IPS DF 4.7 (cell line): ENCODE results near the gene NOC4L.
"Not testable (repeated sequence)": the region's sequence is repeated elsewhere in the genome, so short reads cannot be mapped to it uniquely, and the experiment has no call there.

ENCODE experiments used
- DNase-seq: peaks from one replicate; pipeline ENCODE4 v3.0.0-alpha.2; 2013; ENCODE audit warnings: low spot score; ENCODE audit errors: extremely low read depth

NOC4L gene

GRCh38 chr12:132180648-132181546, 36.6 kb downstream of the NOC4L start:
- no peak for DNase-seq

- DNase-seq, result no peak
These were observed 37.4 kb downstream of the NOC4L start for GRCh38 chr12:132181570-132182200.

GRCh38 chr12:132182206-132182710, 38.0 kb downstream of the NOC4L start:
- no peak for DNase-seq

GRCh38 chr12:132182711-132183365, 38.6 kb downstream of the NOC4L start:
- no peak for DNase-seq

GRCh38 chr12:132185705-132186104, 41.4 kb downstream of the NOC4L start:
- no peak for DNase-seq

- DNase-seq, result no peak
These were observed 42.1 kb downstream of the NOC4L start for GRCh38 chr12:132186208-132186856.

- DNase-seq, result no peak
These were observed 42.8 kb downstream of the NOC4L start for GRCh38 chr12:132186857-132187620.

- no peak for DNase-seq
These were observed 43.6 kb downstream of the NOC4L start for GRCh38 chr12:132187646-132188450.

GRCh38 chr12:132188451-132188901, 44.2 kb downstream of the NOC4L start:
- no peak for DNase-seq

GRCh38 chr12:132188916-132189325, 44.7 kb downstream of the NOC4L start:
- no peak for DNase-seq

GRCh38 chr12:132189378-132190011, 45.2 kb downstream of the NOC4L start:
- no peak for DNase-seq

- no peak for DNase-seq
These were observed 45.9 kb downstream of the NOC4L start for GRCh38 chr12:132190012-132190755.

GRCh38 chr12:132190834-132191500, 46.7 kb downstream of the NOC4L start:
- DNase-seq, result no peak

- no peak for DNase-seq
These were observed 47.7 kb downstream of the NOC4L start for GRCh38 chr12:132191715-132192553.

GRCh38 chr12:132194056-132194455, 49.8 kb downstream of the NOC4L start:
- DNase-seq, result no peak

- DNase-seq, result no peak
These were observed 50.3 kb downstream of the NOC4L start for GRCh38 chr12:132194556-132194955.

GRCh38 chr12:132195242-132195641, 51.0 kb downstream of the NOC4L start:
- DNase-seq, result not testable (repeated sequence)
